K562 (cell line): Measurements from ENCODE around the gene HOXD13. TPM values are rescaled to one million over a fixed set of nuclear protein-coding genes. Genes with fewer than 3 reads are reported as not detected.

ENCODE experiments used
- E2F6 ChIP-seq, 2 experiments: IDR thresholded peaks; 2 replicates each; pipeline ENCODE4 v1.6.1; 2011; ENCODE audit warnings: borderline replicate concordance in 1 of 2, control low read depth in 1 of 2, low read depth in 1 of 2, low read length in 1 of 2, mild to moderate bottlenecking in 1 of 2, mixed read lengths in 1 of 2, moderate library complexity in 1 of 2; ENCODE audit not compliant: insufficient read depth in 1 of 2, insufficient read length in 1 of 2, poor library complexity in 1 of 2, severe bottlenecking in 1 of 2; ENCODE audit errors: extremely low read depth in 1 of 2
- LCOR ChIP-seq: sonication (generic); formaldehyde crosslinking; IDR thresholded peaks from 2 replicates; pipeline ENCODE4 v1.8.0; 2022; ENCODE audit warnings: mild to moderate bottlenecking, missing genetic modification reagents
- NFYB ChIP-seq: IDR thresholded peaks from 2 replicates; pipeline ENCODE4 v1.6.1; 2011; ENCODE audit warnings: mild to moderate bottlenecking, moderate library complexity; ENCODE audit not compliant: insufficient read length; ENCODE audit errors: extremely low read depth
- NR2C2 ChIP-seq, 2 experiments: fragments of 200-800 bp in 1 of 2; sonication (Bioruptor generic) in 1 of 2; sonication (generic) in 1 of 2; formaldehyde crosslinking in 1 of 2; IDR thresholded peaks; 2 replicates each; pipeline versions ENCODE4 v1.6.1 to v1.8.0; 2016 to 2022; ENCODE audit warnings: mild to moderate bottlenecking in 1 of 2, missing compliant biosample characterization in 1 of 2, missing genetic modification characterization in 1 of 2, missing genetic modification reagents in 1 of 2
- SFPQ ChIP-seq: fragments of 200-400 bp; formaldehyde crosslinking; IDR thresholded peaks from 2 replicates; pipeline ENCODE4 v1.6.1; 2017; ENCODE audit warnings: mild to moderate bottlenecking, low read depth, low read length, moderate library complexity
- XRCC3 ChIP-seq: fragments of 450-650 bp; IDR thresholded peaks from 2 replicates; pipeline ENCODE4 v1.6.1; 2017; ENCODE audit warnings: mild to moderate bottlenecking, moderate library complexity
- ZNF124 ChIP-seq: sonication (generic); formaldehyde crosslinking; IDR thresholded peaks from 2 replicates; pipeline ENCODE4 v1.8.1; 2022; ENCODE audit warnings: missing genetic modification reagents
- ZNF511 ChIP-seq: sonication (generic); formaldehyde crosslinking; IDR thresholded peaks from 2 replicates; pipeline ENCODE4 v1.8.0; 2022; ENCODE audit warnings: mild to moderate bottlenecking, missing genetic modification reagents
- polyA plus RNA-seq, 8 experiments: library from polyadenylated mRNA; depleted of rRNA in 4 of 8; stranded (reverse) in 5 of 8; unstranded in 3 of 8; fragments of >200 nt; fragmentation: Nextera tagmentation in 2 of 8; fragmentation: Illumina TruSeq in 1 of 8; extraction: Ambion mirVana in 2 of 8; extraction: Trizol in 1 of 8; gene quantifications; 2 replicates each; pipeline versions ENCODE4 v1.2.1 to v1.2.3, GENCODE V29; 2011 to 2014; ENCODE audit warnings: inconsistent platforms in 1 of 8, missing spikeins in 1 of 8
- total RNA-seq, 7 experiments: library from RNA; depleted of rRNA in 6 of 7; stranded (reverse); fragments of >200 nt in 6 of 7; fragmentation: Illumina TruSeq in 2 of 7; extraction: Trizol in 2 of 7; gene quantifications; 2 replicates each; pipeline versions ENCODE4 v1.2.1 to v1.2.3, GENCODE V29; 2011 to 2021; ENCODE audit warnings: low replicate concordance in 1 of 7

Gene HOXD13
- total and polyA plus RNA-seq, 9 of the 15 experiments (the other 6 are each of a cell fraction or from before 2014, with no cell fraction given) = 0.03 to 0.04 TPM; not detected in 7

DNA sequence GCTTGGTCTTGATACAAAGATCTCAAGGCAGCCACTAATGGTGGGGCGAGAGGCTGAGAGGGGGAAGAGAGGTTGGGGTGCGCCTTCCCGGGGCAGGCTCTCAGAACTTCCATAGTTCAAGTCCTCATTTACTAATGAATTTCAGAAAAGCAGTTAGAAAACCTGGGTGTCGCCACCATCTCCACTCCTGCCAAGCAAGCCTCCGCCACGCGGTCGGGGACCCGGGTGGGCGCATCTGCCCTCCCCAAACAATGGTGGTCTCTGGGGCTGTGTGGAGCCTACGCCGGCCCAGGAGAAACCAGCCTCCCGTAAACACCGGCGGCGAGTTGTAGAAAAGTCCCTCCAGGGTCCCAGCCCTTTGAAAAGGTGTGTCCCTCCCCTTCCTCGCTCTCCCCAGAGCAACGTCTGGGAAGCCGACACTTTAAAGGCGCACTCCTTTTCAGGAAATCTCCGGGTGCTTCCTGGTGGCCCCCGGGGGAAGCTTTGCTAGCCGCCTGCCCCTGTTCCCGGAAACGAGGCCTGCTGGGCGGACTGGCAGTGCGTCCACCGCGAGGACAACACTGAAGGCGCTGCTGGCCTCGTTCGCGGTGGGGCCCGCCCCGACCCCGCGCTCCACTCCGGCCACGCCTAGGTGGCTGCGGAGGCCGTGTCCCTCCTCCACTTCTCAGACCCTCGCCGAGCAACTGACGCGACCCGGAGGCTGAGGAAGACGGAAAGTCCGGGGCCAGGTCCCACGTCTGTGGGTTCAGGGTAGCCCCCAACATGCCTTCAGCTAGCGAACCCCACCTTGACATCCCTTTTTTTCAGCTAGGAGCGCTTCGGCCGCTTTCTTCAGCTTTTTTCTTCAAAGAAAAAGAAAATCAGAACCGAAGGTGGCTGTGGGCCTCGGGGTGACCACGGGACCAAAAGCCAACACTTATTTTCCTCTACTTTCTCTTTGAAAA lies 25.6 kb upstream of the HOXD13 start (continued):
- TF ChIP-seq SFPQ = no peak
- peak; percentile 95 for TF ChIP-seq ZNF511 (CRISPR knock-in tag)
- TF ChIP-seq NR2C2 (CRISPR knock-in tag; IDR thresholded peaks at IDR 0.05) = 0 out of 2 replicates have a peak, but pooled peaks have one; percentile 44
- no peak for TF ChIP-seq NR2C2 (tag; IDR thresholded peaks at IDR 0.05)
- 0 out of 2 replicates have a peak, but pooled peaks have one; percentile 26 for TF ChIP-seq ZNF124 (CRISPR knock-in tag)
- no peak for TF ChIP-seq XRCC3
- TF ChIP-seq LCOR (CRISPR knock-in tag) = 0 out of 2 replicates have a peak, but pooled peaks have one; percentile 31
- no peak for TF ChIP-seq NFYB
- peak; percentile 18 to 69 for TF ChIP-seq E2F6 (IDR thresholded peaks at IDR 0.05; ENCODE audit: borderline replicate concordance in 1 of 2, extremely low read depth in 1 of 2, insufficient read depth in 1 of 2, insufficient read length in 1 of 2, low read depth in 1 of 2, low read length in 1 of 2, poor library complexity in 1 of 2, severe bottlenecking in 1 of 2)
- TF ChIP-seq, all 486 proteins: peak for 21
